GM19328 (cell line): ENCODE results near the gene NKX6-2.
"Not testable (repeated sequence)": the region's sequence is repeated elsewhere in the genome, so short reads cannot be mapped to it uniquely, and the experiment has no call there.

Experiments used
- ATAC-seq: cut with Tn5 transposase; IDR thresholded peaks from one replicate; pipeline ENCODE4 v1.9.1; 2021; ENCODE audit warnings: mild to moderate bottlenecking, moderate library complexity; ENCODE audit not compliant: unreplicated experiment

Gene NKX6-2

DNA sequence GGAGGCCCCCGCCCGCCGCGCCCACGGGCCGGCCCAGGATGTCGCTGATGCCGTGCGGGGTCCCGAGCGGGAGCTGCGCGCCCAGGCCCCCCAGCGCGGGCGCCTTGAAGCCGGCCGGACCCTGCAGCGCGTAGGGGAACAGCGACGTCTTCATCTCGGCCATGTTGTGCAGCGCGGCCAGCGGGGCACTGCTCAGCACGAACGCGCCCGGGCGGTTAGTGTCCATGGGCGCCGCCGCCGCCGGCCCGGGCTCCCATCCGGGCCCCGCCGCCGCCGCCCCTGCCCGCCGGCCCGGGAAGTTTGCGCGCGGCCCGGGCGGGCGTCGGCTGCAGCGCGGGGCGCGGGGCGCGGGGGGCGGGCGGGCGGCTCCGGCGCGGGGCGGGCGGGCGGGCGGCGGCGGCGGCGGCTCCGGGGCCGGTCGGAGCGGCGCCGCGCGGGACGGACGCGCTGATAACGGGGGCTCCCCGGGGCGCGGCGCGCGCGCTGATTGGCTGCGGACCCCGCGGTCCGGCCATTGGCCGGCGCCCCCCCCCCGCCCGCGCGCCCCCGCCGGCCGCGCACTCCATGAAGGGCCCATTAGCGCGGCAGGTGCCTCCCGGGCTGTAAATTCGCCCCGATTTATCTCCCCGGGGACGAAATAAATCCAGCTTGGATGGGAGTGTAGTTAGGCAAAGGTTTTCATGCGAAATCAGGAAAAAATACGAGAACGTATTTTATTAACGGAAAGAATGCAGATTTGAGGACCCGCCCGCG lies at the start of gene NKX6-2:
TSS of gene NKX6-2 (minus strand) at position 425 of the 753 bp plus-strand sequence. CDS start at position 226, 199 bp downstream.
- no peak for ATAC-seq

DNA sequence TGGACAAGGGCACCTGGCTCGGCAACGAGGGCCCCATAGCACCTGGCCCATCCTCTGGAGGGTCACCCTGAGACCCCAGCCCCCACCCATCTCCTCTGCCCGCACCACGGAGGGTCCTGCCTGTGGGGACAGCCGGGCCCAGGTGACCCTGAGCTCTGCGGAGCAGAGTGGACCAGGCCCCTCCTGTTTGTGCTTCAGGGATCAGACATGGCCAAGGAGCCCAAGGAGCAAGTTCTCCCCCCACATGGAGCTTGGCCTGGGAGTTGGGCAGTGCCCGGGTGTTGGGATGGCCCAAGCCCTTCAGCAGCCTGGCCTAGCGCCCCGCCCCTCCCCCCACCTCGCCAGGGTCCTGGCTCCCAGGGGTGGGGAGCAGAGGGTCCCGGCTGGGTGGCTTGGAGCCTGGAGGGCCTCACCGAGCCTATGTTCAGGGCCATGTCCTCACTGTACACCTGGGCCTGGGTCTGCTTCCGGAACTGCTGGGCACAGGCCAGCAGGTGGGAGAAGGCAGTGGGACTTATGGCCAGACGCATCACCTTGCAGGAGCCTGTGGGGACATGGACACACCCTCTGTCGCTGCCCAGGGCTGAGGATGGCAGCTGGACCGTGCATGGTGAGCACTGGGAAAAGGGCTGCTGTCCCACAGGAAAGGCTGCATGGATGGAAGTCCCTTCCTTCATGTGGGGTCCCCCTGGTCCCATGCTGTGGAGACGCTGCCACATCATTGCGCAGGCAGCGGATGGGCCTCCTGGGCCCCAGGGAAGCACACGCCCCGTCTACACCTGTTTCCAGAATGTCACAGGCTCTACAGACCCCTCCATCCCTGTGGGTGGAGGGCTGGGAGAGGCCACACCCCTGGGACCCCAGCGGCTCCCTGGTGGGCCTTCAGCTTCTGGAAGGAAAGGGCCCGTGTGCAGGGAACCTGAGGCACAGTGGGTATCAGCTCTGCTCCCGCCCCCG lies 49.2 kb upstream of the NKX6-2 start:
- no peak for ATAC-seq

DNA sequence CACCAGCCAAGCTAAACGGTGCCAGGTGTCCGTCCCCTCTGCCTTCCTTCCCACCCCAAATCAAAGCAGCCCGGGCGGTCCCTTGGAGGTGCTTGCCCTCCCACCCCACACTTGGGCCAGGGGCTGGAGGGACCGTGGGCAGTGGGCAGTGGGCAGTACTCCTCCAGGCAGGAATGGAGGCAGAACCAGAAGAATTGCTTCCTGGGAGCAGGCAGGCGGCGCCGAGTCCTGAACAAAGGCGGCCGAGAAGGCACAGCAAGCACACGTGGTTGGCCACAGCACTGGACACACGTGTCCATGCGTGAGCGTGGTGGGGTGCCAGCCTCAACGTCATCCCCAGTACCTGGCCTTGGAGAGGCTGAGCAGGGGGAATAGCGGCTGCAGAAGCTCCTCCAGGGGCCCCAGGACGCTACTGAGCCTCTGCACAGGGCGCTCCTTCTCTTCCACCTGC lies 48.4 kb upstream of the NKX6-2 start:
- no peak for ATAC-seq

- ATAC-seq, result no peak
These were observed 47.6 kb upstream of the NKX6-2 start for GRCh38 chr10:132833421-132834111.

DNA sequence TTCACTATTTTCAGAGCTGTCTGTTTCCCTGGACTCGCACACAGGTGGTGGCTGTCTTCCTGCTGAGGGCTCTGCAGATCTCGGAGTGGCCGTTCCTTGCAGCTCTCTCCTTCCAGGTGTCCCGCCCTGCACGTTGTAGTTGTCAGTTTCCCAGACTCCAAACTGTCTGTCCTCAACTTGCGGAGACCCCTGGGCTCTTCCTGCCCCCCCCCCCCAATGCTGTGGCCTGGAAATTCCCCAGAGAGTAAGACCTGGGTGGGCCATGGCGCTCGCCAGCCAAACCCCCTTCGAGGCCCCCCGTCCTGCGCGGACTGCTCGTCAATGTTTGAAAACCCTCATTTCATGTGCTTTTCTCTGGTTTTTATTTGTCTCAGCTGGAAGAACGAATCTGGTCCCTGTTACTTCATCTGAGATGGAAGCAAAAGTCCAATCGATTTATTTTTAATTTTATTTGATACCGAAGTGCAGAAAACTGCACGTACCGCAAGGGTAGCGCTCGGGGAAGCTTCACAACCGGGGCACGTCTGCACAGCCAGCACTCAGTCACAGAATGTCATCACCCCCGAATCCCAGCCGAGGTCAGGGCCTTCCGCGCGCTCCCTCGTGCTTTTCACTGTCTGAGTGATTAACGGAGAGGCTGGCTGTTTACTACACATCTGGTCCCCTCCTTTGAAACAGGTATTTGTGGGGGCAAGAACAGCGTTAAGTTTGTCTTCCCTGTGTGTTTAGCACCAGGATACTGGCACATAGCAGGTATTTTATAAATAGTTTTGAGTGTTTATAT lies 46.4 kb upstream of the NKX6-2 start:
- no peak for ATAC-seq

DNA sequence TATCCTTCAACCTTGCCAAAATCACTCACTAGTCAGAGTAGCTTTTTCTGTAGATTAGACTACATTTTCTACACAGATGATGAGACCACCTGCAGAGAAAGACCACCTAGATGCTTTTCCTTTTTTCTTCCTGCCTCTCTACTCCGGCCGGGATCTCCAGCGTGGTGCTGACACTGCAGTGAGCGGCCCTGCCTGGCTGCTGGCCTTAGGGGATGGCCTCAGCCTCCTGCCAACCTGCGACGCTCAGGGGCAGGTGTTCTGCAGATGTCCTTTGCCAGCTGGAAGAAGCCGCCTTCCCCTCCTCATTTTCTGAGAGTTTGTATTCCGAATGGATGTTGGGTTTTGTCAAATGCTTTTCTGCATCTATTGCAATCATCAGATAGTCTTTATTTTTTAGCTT lies 43.5 kb upstream of the NKX6-2 start:
- ATAC-seq, result no peak

GRCh38 chr10:132828681-132829080 lies 42.7 kb upstream of the NKX6-2 start:
- ATAC-seq, result no peak

DNA sequence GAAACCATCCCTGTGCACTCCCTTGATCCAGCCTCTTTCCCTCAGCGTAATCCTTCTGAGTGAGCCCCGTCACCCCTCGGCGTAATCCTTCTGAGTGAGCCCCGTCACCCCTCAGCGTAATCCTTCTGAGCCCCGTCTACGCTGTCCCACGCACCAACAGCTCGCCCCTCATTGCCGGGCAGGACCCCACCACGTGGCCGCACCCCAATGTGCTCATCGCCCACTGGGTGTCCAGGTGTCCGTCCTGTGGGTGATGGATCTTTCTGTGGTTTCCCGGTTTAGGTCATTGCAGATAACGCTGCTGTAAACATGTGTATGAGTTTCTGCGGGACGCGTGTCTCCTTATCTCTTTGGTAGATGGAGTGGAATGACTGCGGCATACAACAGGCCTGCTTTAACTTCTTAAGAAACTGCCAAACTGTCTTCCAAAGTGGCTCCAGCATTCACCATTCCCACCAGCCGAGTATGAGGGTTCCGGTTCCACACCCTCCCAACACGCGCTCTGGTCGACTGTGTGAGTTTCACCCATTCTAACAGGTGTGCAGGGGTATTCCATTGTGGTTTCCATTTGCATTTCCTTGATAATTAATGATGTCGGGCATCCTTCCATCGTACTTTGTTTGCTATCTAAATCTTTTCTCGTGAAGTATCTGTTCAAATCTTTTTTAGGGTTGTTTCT lies 42.1 kb upstream of the NKX6-2 start:
- no peak for ATAC-seq

DNA sequence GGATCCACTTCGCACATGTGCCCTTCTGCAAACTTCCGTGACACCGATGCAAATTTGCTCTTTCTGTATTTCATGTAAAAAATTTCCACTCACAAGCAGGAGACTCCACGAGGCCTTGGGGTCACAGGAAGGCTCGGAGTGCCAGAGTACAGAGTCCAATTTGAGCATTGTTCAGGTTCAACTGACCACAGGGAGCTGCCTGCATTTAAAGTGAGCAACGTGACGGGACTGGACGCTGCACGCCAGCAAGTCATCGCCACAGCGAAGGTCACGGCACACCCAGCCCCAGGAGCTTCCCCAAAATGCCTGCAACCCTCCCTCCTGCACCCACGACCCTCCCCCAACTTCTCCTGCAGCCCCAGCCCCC lies 41.5 kb upstream of the NKX6-2 start:
- no peak for ATAC-seq

- ATAC-seq, result no peak
These were observed 40.8 kb upstream of the NKX6-2 start for GRCh38 chr10:132826524-132827422.

- not testable (repeated sequence) for ATAC-seq
These were observed 40.0 kb upstream of the NKX6-2 start for GRCh38 chr10:132825783-132826523.

DNA sequence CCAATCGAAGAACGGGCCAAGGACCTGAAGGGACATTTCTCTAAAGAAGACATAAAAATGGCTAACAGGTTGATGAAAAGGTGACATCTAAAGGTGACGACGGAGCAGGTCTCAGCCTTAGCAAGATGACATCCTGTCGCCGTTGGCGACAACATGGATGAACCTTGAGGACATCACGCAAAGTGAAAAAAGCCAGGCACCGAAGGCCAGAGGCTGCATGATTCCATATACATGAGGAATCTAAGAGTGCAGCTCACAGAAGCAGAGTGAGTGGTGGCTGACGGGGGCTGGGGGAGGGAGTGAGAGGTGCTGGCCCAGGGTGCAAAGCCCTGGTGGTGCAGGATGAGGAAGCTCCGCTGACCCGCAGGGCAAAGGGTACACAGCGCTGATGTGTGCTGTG lies 34.1 kb upstream of the NKX6-2 start:
- no peak for ATAC-seq

- ATAC-seq, result no peak
These were observed 31.8 kb upstream of the NKX6-2 start for GRCh38 chr10:132817701-132818211.

- no peak for ATAC-seq
These were observed 30.8 kb upstream of the NKX6-2 start for GRCh38 chr10:132816718-132817117.

GRCh38 chr10:132815168-132815857 lies 29.4 kb upstream of the NKX6-2 start:
- ATAC-seq, result no peak

- ATAC-seq, result no peak
These were observed 28.5 kb upstream of the NKX6-2 start for GRCh38 chr10:132814469-132814856.
